ENCODE results near the gene PTGFRN.

Gene PTGFRN

DNA sequence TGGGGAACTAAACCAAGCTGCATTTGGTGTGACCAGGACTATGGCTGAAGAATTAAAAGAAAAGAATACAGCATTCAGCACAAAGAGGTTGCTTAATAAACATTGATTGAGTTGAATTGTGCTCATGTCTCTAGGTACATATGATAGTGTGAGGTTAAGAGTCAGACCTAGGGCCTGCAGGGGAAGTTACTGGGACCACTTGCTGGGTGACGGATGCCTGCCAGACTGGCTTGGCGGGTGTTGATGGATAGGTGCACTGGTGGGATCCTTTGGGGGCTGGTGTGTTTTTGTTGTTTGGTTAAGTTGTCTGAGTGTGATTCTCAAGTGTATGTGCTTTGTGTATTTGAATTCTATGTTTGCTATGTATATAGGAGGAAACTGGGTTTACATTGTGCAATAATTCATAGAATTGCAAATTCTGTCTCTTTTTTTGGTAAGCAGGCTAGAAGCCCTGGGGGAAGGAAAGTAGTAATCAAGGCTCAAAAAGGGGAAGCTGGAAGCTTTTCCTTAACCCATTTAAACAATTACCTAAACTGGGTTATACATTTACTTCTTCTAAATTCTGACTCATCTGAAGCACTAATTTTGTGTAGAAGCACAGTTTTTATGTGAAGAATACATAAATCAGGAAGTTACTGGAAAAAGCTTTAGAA is 93.6 kb downstream of the PTGFRN start:
- DNase-seq: peak; percentile 96

DNA sequence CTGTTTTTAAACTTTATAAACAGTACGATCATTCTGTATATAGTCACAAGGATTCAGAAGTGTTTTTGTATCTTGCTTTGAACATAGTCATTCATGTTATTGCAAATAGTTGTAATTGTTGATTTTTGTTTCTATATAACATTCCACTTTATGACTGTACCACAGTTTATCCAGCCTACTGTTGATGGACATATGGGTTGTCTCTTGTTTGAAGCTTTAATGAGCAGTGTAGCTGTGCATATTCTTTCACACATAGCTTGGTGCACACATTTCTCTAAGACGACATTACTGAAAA is 98.0 kb downstream of the PTGFRN start:
- no peak for DNase-seq

DNA sequence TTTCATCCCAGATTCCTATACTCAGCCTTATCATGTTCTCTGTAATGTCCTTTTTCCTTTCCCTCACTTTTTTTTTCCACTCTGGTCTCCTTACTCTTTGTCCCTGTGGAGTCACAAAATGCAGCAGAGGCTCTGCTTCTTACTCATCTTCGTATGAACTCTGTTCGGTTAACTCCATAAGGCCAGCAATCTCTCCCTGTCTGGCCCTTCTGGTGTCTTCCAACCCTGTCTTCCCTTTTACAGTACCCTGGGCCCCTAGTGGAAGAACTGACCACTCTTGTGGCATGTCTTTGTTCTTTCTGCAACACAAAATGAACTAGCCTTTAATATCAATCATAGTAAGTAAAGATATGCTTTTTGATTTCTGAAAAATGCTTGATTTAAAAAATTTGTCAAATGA is 98.9 kb downstream of the PTGFRN start:
- DNase-seq: peak; percentile 45

- peak; percentile 84 for DNase-seq
Measured at GRCh38 chr1:117009132-117009531, 99.4 kb downstream of the PTGFRN start.

DNA sequence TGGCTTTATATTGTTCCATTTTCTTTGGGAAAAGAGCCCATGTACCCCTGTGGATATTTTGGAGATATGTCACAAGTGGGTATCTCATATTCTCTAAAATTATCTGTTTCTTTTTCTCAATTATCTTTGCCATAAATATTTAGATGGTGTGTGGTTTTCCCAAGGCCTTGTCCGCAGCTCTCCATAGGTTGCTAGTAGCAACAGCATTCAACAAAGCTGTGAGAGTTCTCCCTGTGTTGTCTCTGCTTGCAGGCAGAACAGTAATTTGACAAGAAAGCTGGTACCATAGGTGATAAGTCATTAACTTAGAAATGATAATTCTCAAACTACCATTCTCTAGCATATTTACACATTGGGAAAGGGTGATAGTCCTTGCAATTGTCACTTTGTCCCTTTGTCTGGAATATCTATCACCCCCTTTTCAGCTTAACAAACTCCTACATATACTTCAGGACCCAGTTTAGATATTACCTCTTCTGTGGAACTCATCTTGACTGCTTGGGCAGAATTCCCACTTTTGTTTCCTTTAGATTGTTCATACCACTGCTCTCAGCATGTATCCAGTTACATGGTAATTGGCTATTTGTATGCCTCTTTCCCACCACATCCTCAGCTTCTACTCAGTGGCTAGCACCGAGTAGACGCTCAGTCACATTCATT is 100.7 kb downstream of the PTGFRN start:
- no peak for DNase-seq

DNA sequence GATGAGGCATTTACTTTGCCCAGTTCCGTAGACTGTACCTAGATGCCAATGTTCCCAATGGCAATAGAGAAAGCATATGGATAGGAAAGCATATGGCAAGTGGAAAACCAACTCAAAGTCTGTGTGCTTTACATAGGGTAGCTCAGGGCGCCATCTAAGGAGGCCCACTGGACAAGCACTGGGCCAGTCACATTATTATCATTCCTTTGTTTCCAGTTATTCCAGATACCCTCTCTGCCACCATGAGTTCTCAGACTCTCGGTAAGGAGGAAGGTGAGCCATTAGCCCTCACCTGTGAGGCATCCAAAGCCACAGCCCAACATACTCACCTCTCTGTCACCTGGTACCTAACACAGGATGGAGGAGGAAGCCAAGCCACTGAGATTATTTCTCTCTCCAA is 101.6 kb downstream of the PTGFRN start:
- DNase-seq: no peak

GRCh38 chr1:117013309-117013858 is 103.7 kb downstream of the PTGFRN start:
- DNase-seq: no peak

DNA sequence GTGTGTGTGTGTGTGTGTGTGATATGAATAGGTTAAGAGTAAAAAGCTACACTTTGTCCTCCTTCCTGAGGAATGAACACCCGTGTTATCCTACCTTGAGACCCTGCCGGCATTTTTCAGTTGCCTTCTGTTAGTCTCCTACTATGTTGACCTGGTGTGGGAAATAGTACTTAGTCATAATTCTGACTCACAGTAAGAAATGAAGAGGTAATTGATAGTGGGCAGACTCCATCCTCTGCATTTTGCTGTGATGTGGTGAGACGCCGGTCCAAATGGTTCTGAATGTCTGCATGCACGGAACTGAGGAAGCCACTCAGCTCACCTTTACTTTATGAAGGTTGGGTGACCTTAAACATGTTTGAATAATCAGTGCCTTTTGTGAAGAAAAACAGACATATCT is 104.5 kb downstream of the PTGFRN start:
- DNase-seq: no peak

GRCh38 chr1:117015724-117016123 is 106.0 kb downstream of the PTGFRN start:
- DNase-seq: no peak

GRCh38 chr1:117017062-117017461 is 107.3 kb downstream of the PTGFRN start:
- no peak for DNase-seq

DNA sequence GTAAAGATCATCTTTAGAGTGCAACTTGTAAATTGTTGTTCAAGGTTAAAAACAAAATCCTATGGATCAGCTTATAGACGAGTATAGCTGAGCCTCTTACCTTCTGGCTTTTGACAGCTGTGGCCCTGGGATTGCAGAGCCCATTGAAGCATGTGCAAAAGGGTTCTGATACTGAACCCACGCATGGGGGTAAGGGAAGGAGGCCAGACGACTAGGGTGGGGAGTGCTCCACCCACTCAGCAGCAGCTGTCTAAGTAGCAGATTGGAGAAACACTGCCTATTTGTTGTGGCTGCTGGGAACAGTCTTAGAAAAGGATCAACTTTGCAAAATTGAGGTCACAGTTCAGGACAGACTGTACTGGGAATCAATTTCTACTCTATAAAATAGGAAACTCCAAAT is 107.9 kb downstream of the PTGFRN start:
- DNase-seq: peak; percentile 51

DNA sequence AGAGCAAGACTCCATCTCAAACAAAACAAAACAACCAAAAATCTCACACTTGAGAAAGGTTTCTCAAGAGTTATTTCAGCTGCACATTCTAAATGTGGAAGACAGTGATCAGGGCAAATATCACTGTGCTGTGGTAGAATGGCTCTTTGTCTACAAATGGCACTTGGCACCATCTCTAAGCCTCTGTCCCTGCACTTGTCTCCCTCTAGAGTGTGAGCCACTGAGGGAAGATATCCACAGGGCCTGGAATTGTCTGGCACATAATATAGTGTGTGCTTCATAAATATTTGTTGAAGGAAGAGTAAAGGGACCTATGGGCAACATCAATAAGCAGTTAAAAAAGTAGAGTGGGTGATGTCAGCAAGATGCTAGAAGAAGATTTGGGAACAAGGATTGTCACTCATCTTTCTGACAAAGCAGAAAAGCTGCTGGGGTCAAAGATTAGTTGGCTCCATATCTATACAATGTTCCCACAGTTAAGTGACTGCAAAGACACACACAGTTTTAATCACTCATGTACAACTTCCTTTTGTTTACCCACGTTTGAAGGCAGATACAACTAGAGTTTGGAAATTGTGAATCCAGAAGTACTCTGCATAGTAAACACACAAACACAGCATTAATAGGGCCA is 110.9 kb downstream of the PTGFRN start:
- no peak for DNase-seq

DNA sequence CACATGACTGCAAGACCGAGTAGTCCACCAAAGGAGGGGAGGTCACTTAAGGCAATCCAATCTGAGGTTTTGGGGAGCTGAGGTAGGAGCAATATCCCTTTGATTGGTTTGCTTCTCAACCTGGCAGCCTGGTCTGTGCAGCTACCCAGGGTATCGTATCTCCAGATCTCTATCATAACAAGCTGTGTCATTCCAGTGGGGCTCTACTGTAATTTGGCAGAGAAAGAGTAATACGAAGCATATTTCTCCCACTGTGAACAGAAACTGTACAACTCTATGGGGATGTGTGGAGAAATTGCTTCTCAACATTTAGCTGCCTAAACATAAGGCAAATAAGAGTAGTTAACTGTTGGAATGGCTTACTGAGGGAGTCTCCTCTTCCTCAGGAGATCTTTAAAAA is 112.4 kb downstream of the PTGFRN start:
- no peak for DNase-seq

- DNase-seq: no peak
Measured at GRCh38 chr1:117025568-117025967, 115.9 kb downstream of the PTGFRN start.

- no peak for DNase-seq
Measured at GRCh38 chr1:117026361-117026760, 116.6 kb downstream of the PTGFRN start.

DNA sequence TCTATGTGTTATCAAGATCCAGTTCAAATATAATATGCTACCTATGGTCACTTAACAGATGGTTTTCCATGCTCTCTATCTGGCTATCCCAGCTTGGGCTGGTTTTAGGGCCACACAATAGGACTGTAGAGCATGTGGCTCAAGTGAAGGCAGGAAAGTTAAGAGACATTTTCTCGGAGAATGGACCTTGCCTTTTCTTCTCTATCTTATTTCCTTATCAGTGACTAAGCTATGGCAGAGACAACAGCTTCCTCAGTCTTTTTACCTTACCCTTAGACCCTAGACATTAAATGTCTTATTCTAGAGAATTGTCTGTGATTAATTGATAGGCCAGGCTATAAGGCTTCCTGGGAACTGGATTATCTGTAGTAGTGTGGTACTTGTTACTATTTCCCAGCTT is 120.0 kb downstream of the PTGFRN start:
- DNase-seq: no peak

DNA sequence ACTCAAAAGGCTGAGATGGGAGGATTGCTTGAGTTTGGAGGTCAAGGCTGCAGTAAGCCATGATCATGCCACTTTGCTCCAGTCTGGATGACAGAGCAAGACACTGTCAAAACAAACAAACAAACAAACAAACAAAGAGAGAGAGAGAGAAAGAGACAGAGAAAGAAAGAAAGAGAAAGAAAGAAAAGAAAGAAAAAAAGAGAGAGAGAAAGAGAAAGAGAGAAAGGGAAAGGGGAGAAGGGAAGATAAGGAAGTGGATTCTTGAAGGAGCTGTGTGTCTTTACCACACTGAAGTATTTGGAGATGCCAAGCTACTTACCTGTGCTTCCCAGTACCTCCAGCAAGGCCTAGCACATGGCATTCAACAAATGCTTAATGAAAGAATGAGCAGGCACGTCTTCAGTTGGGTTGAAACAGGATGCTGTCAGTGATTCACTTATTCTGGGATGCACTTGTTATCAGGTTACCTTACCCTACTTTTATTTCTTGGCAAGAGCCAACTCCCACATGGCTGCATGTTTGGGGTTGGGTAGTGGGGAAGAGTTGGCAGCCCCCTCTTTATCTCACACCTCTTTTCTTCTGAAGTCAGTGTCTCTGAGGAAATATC is 120.7 kb downstream of the PTGFRN start:
- DNase-seq: no peak

DNA sequence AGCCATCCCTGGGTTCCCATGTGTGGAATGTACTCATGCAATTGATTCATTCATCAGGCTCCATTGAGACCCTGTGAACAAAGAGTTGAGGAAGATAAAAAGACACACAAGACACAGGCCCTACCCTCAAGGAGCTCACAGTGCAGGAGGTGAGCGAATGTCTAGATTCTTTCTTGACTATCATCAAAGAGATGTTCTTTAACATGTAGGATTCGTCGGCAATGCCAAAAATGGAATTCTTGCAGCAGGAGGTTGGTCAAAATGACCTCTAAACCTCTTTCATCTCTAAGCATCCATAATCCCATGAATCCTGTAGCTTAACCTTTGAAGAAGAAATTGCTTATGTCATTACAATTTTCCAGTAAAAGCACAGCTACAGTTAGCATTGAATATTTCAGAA is 122.5 kb downstream of the PTGFRN start:
- no peak for DNase-seq

DNA sequence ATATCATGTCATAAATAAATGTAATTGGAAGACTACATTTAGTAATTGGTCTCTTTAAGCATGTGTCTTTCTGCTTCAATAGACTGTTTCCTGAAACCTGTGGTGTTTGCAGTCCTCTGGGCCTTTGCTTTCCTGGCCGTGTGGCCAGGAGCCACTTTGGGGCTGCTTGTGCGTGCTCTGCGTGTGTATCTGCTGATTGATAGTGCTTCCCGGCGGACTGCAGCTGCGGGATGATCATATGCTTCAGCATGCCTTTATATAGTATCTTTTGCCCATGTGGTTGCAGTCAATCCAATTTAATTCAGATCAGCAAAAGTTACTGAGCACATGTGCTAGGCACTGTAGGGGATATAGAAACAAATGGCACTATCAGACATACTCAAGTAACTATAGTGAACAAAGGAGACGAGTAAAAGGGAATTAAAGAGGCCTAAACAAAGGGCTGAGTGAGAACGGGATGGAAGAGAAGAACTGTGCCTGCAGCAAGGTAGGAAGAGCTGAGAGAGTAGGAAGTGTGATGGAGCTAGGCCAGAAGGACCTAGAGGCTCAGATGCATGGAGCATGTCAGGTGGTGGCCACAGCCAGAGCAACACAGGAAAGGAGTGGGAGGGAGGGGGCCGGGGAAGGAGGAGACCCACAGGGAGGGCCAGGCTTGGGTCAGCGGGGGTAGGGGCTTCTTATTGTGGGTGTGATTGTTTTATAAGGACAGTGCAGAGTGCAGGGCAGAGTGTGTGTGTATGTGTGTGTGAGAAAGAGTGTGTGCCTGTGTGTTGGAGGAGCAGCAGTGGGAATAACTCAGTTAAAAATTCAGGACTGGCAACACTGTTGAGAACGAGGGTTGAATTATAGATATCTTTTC is 123.2 kb downstream of the PTGFRN start:
- DNase-seq: no peak

GRCh38 chr1:117033772-117034171 is 124.1 kb downstream of the PTGFRN start:
- no peak for DNase-seq

GRCh38 chr1:117034791-117035290 is 125.1 kb downstream of the PTGFRN start:
- no peak for DNase-seq

GRCh38 chr1:117036018-117036461 is 126.3 kb downstream of the PTGFRN start:
- DNase-seq: no peak

- DNase-seq: no peak
Measured at GRCh38 chr1:117037802-117038201, 128.1 kb downstream of the PTGFRN start.

All from inflammatory macrophage treated with lipopolysaccharide for 4 hours (primary cell).